ENCODE results near the gene PROX2. TPM values are rescaled to one million over a fixed set of nuclear protein-coding genes. Genes with fewer than 3 reads are reported as not detected.

PROX2 gene
- total RNA-seq, 4 donors from 2014 or later: not detected

DNA sequence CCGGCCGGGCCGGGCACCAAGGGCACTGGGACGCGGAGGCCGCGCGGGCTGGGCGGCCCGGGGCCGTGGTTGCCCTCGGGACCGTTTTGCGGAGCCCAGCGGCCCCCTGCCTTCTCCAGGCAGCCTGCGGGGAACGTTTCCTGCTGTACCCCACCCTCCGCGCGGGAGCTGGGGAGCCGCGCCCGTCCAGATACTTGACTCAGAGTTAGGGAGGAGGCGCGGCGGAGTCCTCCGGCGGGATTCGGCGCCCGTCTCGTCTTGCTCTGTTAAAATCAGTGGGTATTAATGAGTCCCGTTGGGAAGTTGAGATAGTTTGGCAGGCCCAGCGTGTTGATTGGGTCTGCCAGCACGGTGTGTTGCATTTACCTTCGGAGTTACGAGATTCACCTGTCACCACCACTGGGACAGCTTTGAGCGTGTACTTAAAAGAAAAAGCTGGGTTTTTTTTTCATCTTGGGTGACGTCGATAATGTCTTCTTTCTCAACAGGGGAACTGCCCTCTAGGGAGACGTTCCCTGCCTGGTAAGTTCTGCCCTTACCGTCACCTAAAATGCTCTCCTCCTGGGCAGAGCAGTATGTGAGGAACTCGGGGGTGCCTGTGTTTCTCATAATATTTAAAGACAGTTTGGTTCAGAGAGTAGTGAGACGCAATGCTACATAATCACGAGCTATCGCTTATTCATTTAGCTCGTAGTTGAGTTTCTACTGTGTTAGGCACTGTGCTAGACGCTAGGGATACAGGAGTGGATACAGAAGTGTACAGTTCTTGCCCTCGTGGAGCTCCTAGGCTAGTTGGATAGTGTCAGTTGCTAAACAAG is 6.4 kb upstream of the PROX2 start:
- TF ChIP-seq, protein P1, sequence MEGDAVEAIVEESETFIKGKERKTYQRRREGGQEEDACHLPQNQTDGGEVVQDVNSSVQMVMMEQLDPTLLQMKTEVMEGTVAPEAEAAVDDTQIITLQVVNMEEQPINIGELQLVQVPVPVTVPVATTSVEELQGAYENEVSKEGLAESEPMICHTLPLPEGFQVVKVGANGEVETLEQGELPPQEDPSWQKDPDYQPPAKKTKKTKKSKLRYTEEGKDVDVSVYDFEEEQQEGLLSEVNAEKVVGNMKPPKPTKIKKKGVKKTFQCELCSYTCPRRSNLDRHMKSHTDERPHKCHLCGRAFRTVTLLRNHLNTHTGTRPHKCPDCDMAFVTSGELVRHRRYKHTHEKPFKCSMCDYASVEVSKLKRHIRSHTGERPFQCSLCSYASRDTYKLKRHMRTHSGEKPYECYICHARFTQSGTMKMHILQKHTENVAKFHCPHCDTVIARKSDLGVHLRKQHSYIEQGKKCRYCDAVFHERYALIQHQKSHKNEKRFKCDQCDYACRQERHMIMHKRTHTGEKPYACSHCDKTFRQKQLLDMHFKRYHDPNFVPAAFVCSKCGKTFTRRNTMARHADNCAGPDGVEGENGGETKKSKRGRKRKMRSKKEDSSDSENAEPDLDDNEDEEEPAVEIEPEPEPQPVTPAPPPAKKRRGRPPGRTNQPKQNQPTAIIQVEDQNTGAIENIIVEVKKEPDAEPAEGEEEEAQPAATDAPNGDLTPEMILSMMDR (IDR thresholded peaks at IDR 0.05): no peak
- ATAC-seq (ENCODE audit: low FRiP score): peak; percentile 78
- peak; percentile 49 for DNase-seq (ENCODE audit: low spot score)

DNA sequence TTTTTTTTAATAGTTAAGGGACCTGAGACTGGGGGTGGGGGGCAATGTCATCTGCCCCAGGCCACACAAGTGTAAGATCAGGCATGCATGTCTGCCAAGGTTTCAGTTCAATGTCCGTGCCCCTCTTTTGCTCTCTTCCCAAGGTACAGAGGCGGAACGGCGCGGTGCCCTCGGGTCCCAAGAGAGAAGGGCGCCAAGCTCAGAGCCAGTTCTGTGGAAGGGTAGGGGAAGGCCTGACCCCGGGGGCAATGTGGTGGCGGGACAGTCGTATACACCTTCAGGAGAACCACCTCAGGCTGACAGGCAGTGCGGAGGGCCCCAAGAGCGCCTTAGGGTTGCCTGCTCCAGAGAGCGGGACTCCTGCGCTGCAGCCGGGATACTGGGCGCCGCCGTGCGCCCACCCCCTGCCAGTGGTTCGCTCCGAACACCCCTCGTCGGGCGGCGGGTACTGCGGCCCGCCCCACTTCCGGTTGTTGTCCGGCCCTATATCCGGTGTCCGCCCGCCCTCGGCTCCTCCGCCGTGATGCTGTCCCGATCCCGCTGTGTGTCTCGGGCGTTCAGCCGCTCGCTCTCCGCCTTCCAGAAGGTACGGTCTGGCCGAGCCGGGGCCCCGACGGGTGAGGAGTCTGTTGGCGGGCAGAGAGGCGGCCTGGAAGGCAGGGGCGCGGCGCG is 5.6 kb upstream of the PROX2 start, which contains the start of gene DLST:
DLST (plus strand) TSS at position 486 of the 672 bp plus-strand sequence; CDS start at position 524, 38 bp downstream.
- peak; percentile 93 for ATAC-seq (ENCODE audit: low FRiP score)
- TF ChIP-seq, protein P1 (IDR thresholded peaks at IDR 0.05): no peak

GRCh38 chr14:74879427-74880182 is 3.7 kb upstream of the PROX2 start:
- ATAC-seq (ENCODE audit: low FRiP score) (no peak), DNase-seq (ENCODE audit: low spot score) (no peak)
- TF ChIP-seq, protein P1 (IDR thresholded peaks at IDR 0.05): no peak

More for the DNA sequence above, 5.6 kb upstream of the PROX2 start, which contains the start of gene DLST:
- DNase-seq (ENCODE audit: low spot score): peak; percentile 55

- DNase-seq (ENCODE audit: low spot score) (no peak), ATAC-seq (ENCODE audit: low FRiP score) (no peak)
- TF ChIP-seq, protein P1 (IDR thresholded peaks at IDR 0.05): no peak
Measured at GRCh38 chr14:74875204-74875603, 741 bp downstream of the PROX2 start.

- no peak for ATAC-seq (ENCODE audit: low FRiP score)
- TF ChIP-seq, protein P1 (IDR thresholded peaks at IDR 0.05): no peak
Measured at GRCh38 chr14:74871819-74872218, 4.1 kb downstream of the PROX2 start.

DNA sequence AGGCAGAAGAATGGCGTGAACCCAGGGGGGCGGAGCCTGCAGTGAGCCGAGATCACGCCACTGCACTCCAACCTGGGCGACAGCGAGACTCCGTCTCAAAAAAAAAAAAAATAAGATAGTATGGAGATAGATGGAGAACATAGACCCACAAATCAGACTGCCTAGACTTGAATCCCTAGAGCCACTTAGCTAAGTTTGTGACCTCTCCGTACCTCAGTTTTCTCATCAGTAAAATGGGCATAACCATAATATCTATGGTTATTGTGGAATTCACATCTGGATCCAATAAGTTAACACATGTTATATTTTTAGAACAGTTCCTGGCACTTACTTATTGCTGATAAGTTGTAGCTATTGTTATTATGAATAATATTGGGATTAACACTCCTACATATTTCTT is 7.2 kb downstream of the PROX2 start:
- no peak for ATAC-seq (ENCODE audit: low FRiP score)
- TF ChIP-seq, protein P1 (IDR thresholded peaks at IDR 0.05): no peak
- DNase-seq (ENCODE audit: low spot score): no peak

More at GRCh38 chr14:74871819-74872218, 4.1 kb downstream of the PROX2 start:
- no peak for DNase-seq (ENCODE audit: low spot score)
